ENCODE measurements around the gene FGF12. TPM values are rescaled to one million over a fixed set of nuclear protein-coding genes. Genes with fewer than 3 reads are reported as not detected.

Gene FGF12
- total and polyA plus RNA-seq, 2 experiments from 2014 or later = 6.0 to 14.3 TPM

- ATAC-seq = no peak
These were observed 282.6 kb downstream of the FGF12 start for GRCh38 chr3:192444791-192445106.

More at GRCh38 chr3:192444791-192445106, 282.6 kb downstream of the FGF12 start:
- Mint-ChIP-seq H3K9me3 (no peaks in the 10 kb centered on the region), H3K27me3 (ENCODE audit: insufficient read depth, low read depth, poor library complexity) (peaks cover 2% of the 10 kb centered on the region), H3K4me1 (peaks cover 25% of the 10 kb centered on the region), H3K4me3 (no peak overlapping the region), H3K36me3 (ENCODE audit: low read depth) (no peaks in the 10 kb centered on the region), H3K27ac (0 out of 2 replicates have a peak overlapping the region, but pooled peaks have one; percentile 42)
- no peak for DNase-seq (ENCODE audit: low spot score)
- Histone ChIP-seq H3F3A (replicated peaks; ENCODE audit: low read depth) (no peaks in the 10 kb centered on the region), H4K20me1 (replicated peaks; ENCODE audit: insufficient read depth) (no peaks in the 10 kb centered on the region), H3K9me2 (ENCODE audit: insufficient read depth) (no peaks in the 10 kb centered on the region), H3K4me1 (ENCODE audit: insufficient read depth) (0 out of 2 replicates have a peak, but pooled peaks cover 4% of the 10 kb centered on the region), H2AFZ (no peak overlapping the region), H3K4me3 (no peak overlapping the region), H3K79me2 (replicated peaks; ENCODE audit: insufficient read depth) (no peaks in the 10 kb centered on the region), H3K4me2 (no peak overlapping the region), H3K27me3 (ENCODE audit: insufficient read depth) (no peaks in the 10 kb centered on the region), H3K36me3 (ENCODE audit: insufficient read depth) (no peaks in the 10 kb centered on the region), H3K27ac (ENCODE audit: low read depth) (no peak overlapping the region)
- TF ChIP-seq ZNF114 (CRISPR knock-in tag; IDR thresholded peaks at IDR 0.05) (no peak), ZNF331 (CRISPR knock-in tag; IDR thresholded peaks at IDR 0.05; ENCODE audit: low read depth) (no peak), ZNF462 (CRISPR knock-in tag; IDR thresholded peaks at IDR 0.05) (no peak), ETS1 (IDR thresholded peaks at IDR 0.05) (no peak), CREB1 (CRISPR knock-in tag; IDR thresholded peaks at IDR 0.05; ENCODE audit: low read depth) (no peak), STAT1 (IDR thresholded peaks at IDR 0.05; ENCODE audit: unreplicated experiment) (no peak), NANOG (IDR thresholded peaks at IDR 0.05; ENCODE audit: borderline replicate concordance) (no peak), POLR2AphosphoS5 (IDR thresholded peaks at IDR 0.05; ENCODE audit: low read depth) (no peak), EZH2 (IDR thresholded peaks at IDR 0.05; ENCODE audit: low read depth, unreplicated experiment) (no peak), REST (IDR thresholded peaks at IDR 0.05; ENCODE audit: unreplicated experiment) (no peak), CTCF (conservative IDR thresholded peaks at IDR 0.05; ENCODE audit: low read depth in 2 of 2) (no peak), JUNB (IDR thresholded peaks at IDR 0.05; ENCODE audit: unreplicated experiment) (no peak), EZH2phosphoT487 (IDR thresholded peaks at IDR 0.05; ENCODE audit: unreplicated experiment) (no peak)
